Measurements from ENCODE around the gene C8A.

Gene C8A

DNA sequence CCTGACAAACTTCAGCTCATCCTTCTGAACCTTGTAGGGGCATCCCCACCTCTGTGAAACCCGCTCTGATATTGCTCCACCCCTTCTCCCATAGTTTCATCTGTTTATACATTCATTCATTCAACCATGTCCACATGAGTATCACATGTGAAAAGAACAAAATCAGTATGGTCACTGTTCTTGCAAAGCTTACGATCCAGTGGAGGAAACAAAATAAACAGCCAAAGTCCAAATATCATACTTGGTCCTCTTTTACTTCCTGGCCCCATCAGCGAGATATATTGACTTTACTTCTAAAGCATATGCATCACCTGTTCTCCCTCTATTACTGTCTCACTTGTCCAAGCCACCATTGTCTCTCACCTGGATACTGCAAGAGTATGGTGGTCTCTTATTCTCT lies 35.6 kb downstream of the C8A start:
- DNase-seq (ENCODE audit: low read depth in 2 of 2, low spot score in 1 of 2) = no peak

DNA sequence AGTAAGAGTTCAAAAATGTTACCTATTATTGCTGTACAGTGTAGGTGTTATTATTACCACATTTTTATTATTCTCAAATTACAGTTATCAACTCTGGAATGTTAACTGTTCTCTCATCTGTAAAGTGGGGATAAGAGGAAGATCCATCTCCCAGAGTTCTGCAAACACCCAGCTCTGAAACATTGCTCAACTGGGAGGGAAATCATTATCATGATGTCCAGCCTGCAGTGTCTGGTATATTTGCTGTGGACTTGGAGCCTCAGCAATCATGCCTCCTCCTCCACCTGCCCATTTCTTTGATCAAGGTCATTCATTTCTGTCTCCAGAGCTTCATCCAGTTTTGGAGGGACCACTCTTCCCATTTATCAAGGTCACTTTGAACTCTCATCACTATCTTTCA lies 39.4 kb downstream of the C8A start:
- DNase-seq (ENCODE audit: low read depth in 2 of 2, low spot score in 1 of 2) = no peak

GRCh38 chr1:56897150-56898004 lies 42.8 kb downstream of the C8A start:
- no peak for DNase-seq (ENCODE audit: low read depth in 2 of 2, low spot score in 1 of 2)

- DNase-seq (ENCODE audit: low read depth in 2 of 2, low spot score in 1 of 2) = no peak
Observed at GRCh38 chr1:56898005-56898373, 43.4 kb downstream of the C8A start.

DNA sequence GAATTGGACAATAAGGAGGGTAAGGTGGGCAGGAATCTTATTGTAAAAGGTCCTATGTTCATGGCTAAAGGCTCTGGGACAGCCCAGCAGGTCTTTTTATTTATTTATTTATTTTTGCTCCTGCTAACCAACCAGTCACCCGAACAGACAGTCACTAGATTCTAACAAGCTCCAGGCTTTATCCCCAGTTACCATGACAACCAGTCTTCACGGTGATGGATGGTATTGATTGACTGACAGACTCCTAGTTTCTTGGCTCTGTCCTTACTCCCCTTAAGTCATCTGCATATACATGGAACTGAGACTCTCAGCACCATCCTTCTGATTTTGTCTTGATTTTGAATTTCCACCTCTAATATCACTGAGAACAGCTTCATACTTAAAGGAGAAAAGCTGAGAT lies 44.3 kb downstream of the C8A start:
- DNase-seq (ENCODE audit: low read depth in 2 of 2, low spot score in 1 of 2) = no peak

- DNase-seq (ENCODE audit: low read depth in 2 of 2, low spot score in 1 of 2) = no peak
Observed at GRCh38 chr1:56901716-56902115, 47.1 kb downstream of the C8A start.

DNA sequence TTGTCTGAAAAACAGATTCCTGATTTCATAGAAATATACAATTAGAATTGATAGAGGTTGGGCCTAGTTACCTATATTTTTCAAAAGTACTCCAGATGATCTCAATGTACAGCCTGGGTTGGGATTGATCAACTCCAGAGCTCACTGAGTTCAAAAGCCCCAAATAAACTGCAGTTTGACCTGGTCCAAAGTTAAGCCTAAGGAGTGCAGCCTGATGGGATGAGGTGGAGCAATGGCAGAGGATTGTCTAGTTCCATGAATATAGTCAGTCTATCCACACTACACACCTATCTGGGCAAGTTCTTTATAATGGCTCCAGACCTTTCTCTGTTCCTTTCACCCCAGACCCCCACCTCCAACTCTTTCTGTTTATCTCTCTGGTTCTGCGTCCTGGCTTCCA lies 49.2 kb downstream of the C8A start:
- DNase-seq (ENCODE audit: low read depth in 2 of 2, low spot score in 1 of 2) = no peak

GRCh38 chr1:56904663-56905397 lies 50.2 kb downstream of the C8A start:
- no peak for DNase-seq (ENCODE audit: low read depth in 2 of 2, low spot score in 1 of 2)

DNA sequence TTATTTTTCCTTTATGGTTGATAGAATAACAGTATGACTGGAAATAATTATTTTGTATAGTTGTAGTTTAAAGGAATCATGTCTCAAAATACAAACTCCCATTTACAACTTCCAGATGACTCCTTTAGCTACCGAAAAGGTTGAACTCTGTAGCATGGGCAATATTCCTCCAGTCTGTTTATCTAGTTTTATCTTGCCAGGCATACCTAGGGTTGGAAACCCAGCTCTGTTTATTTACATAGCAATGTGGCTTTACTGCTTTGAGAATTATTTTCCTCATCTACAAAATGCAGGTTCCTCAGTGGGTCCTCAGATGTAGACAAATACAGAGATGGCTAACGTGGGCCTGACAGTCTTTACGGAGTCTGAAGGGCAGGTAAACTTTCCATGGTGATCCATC lies 51.1 kb downstream of the C8A start:
- DNase-seq (ENCODE audit: low read depth in 2 of 2, low spot score in 1 of 2) = no peak

- DNase-seq (ENCODE audit: low read depth in 2 of 2, low spot score in 1 of 2) = no peak
Observed at GRCh38 chr1:56908619-56909221, 54.1 kb downstream of the C8A start.

- no peak for DNase-seq (ENCODE audit: low read depth in 2 of 2, low spot score in 1 of 2)
Observed at GRCh38 chr1:56910441-56910985, 55.9 kb downstream of the C8A start.

DNA sequence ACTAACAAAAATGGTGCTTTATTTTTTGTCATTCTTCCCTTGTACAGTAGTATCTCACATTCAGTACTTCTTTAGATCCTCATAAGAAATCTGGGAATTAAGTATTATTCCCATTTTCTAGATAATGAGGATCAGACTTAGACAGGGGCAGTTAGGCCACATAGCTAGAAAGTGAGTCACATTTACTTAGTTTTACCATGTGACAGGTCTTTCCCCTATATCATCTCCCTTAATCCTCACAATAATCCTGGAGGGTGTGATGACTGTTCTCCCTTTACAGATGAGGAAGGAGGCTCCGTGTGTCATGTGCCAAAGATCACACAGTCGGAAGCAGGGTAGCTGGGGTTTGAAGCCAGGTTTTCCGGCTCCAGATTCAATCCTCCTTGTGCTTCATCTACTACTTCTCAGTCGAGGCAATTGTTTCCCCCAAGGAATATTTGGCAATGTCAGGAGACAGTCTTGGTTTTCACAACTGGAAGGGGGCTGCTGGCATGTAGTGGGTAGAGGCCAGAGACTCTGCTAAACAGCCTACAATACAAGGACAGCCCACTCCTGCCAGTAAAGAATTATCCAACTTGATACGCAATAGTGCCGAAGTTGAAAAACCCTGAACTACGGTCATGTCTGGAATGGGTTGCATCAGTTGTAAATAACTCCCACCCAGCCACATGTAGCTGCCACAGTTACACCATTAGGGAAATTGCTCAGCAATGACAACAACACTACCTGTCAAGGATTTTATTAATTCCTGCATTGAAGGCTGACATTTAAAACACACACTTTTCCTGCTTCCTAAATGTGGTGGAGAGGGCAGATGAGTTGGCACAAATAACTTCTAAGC lies 56.7 kb downstream of the C8A start:
- DNase-seq (ENCODE audit: low read depth in 2 of 2, low spot score in 1 of 2) = no peak

DNA sequence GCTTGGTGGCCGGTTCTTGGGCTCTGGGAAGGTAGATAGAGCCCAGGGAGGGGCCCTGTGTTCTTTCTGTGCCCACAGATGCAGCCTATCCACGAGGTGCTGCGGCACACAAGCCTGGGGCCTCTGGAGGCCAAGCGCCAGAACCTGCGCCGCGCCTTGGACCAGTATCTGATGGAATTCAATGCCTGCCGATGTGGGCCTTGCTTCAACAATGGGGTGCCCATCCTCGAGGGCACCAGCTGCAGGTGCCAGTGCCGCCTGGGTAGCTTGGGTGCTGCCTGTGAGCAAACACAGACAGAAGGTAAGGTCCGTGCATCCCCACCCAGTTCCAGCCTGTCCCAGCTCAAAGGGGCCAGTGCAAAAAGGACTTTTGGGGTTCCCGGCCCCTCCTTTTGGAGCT lies 57.7 kb downstream of the C8A start:
- no peak for DNase-seq (ENCODE audit: low read depth in 2 of 2, low spot score in 1 of 2)

DNA sequence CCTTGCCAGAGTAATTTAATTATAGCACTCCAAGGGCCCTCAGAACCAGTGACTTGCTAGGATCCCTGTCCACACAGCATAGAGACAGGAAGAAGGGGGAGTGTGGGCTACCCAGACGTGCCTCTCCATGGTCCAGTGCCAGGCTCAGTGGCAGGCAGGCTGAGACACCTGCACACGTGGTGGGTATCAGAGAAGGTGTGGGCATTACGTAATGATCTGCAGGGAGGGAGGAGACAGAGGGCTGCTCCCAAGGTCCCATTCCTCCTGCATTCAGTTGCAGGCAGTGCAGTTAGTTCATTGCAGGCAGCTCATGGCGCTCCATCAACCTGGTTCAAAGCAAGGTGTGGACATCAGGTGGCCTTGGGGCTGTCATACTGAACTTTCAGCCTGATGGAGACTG lies 61.4 kb downstream of the C8A start:
- no peak for DNase-seq (ENCODE audit: low read depth in 2 of 2, low spot score in 1 of 2)

DNA sequence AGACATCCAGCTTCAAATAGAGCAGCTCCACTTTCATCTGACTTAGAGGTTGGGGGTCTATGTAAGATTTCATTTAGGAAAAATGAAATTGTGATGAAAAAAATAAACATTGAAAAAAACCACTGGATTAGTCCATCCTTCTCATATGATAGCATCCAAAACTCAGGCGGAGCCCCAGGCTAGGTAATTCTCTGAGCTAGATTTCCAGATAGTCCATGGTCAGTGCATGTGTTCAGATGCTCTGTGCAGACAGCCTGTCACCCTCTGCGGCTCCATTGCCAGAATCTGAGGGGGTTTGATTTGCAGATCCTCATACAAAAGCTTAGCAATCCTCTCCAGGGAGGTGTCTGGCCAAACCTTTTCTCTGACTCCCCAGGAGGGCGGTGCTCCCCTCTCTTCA lies 62.0 kb downstream of the C8A start:
- DNase-seq (ENCODE audit: low read depth in 2 of 2, low spot score in 1 of 2) = no peak

DNA sequence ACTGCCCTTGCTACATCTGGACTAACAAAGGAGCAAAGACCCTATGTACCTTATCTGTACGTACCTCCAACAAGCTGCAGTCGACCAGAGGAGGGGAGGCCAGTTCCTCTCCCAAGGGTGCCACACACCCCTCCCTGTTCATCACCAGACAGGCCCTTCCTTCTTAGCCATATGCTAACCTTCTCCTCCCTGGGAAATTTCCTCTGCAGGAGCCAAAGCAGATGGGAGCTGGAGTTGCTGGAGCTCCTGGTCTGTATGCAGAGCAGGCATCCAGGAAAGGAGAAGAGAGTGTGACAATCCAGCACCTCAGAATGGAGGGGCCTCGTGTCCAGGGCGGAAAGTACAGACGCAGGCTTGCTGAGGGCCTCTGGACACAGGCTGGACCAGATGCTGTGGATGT lies 62.8 kb downstream of the C8A start:
- DNase-seq (ENCODE audit: low read depth in 2 of 2, low spot score in 1 of 2) = no peak

DNA sequence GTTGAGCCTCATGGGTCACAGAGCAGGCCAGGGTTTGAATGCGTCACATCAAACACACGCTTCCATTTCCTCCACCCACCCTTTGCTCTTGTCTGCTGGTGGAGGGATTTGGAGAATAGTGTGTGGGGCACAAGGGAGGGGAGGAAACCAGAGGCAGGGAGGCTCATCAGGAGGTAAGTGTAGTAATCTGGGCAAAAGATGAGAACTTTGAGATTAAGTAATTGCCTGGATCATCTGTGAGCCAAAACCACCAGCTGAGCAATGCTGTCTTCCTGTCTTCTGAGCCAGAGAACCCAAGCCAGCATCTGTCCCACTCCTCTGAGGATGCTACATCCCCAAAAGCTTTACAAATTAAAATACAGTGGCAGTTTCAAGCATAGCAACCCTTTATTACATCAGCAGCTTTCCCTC lies 66.0 kb downstream of the C8A start:
- no peak for DNase-seq (ENCODE audit: low read depth in 2 of 2, low spot score in 1 of 2)

DNA sequence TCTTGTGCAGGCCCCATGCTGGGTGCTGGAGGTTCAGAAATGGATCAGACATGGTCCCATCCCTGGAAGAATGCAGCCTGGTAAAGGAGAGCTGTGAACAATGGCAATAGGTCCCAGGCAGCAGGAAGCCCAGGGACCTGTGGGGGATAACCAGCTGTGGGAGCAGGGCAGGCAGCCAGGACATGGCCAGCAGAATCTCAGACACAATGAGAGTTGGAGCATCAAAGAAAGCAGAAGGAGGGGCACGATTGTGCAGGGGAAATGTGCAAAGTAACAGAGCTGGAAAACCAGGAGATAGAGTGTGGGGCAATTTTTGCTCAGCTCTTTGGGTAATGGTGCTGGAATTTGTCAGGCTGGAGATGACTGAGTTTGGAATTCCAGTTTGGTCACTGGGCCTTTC lies 66.9 kb downstream of the C8A start:
- DNase-seq (ENCODE audit: low read depth in 2 of 2, low spot score in 1 of 2) = no peak

DNA sequence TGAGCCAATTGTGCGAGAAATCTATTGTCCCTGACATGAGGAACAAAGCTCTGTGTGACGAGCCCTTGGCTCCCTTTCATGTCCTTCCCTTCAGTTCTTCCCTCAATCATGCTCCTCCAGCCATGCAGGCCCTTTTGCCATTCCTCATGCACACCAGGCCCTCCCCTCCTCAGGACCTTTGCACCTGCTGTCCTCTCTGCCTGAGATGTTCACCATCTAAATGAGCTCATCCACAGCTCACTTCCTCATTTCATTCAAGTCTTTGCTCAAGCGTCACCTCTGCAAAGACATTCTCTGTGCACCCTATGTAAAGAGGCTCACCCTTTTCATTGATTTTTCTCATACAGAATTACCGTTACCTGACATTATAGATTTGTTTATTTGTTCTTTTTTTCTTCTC lies 67.5 kb downstream of the C8A start:
- no peak for DNase-seq (ENCODE audit: low read depth in 2 of 2, low spot score in 1 of 2)

DNA sequence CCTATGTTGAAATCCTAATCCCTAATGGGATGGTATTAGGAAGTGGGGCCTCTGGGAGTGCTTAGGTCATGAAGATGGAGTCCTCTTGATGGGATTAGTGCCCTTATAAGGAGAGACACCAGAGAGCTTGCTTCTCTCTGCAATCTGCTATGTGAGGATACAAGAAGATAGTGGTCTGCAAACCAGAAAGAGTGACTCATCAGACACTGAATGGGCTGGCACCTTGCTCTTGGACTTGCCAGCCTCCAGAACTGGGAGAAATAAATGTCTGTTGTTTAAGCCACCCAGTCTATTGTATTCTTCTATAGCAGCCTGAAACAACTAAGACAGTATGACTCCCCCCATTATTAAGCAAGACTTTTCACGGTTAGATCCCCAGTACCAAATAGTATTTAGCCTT lies 67.9 kb downstream of the C8A start:
- DNase-seq (ENCODE audit: low read depth in 2 of 2, low spot score in 1 of 2) = no peak

DNA sequence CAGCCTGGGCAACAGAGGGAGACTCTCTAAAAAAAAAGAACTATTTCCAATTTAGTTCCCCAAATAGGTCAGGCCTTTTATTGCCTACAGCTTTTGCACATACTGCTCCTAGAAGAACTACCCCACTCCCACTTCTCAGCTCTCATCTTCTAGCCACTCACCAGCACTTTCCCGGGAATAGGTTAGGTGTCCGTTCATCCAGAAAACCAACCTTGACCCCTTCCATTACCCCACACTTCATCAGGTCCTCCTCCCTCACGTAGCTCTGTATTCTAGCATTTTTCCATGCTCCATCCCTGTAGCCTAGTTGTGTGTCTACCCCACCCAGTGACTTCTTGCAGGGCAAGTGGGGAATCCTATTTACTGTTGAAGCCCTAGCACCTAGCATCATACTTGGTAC lies 68.6 kb downstream of the C8A start:
- no peak for DNase-seq (ENCODE audit: low read depth in 2 of 2, low spot score in 1 of 2)

Measured in stimulated activated CD8-positive, alpha-beta memory T cell treated with anti-CD3 and anti-CD28 coated beads, Interleukin-4, amount 100 ng/mL, for 4 hours (primary cell).